CD4-positive, alpha-beta T cell treated with Interleukin-17A for 4 hours (primary cell): Measurements from ENCODE around the gene ASPRV1.
A peak's percentile ranks its signal among the peaks of the same experiment; 100 is the strongest.
"Not testable (repeated sequence)": the region's sequence is repeated elsewhere in the genome, so short reads cannot be mapped to it uniquely, and the experiment has no call there.

ENCODE experiments used
- DNase-seq: peaks from one replicate; pipeline ENCODE4 v3.0.0-alpha.2; 2020; ENCODE audit warnings: mixed read lengths

The ASPRV1 gene

GRCh38 chr2:69959425-69959824 is 2.0 kb downstream of the ASPRV1 start:
- DNase-seq: no peak

GRCh38 chr2:69958480-69958879 is 3.0 kb downstream of the ASPRV1 start:
- DNase-seq: no peak

- no peak for DNase-seq
These were observed 3.5 kb downstream of the ASPRV1 start for GRCh38 chr2:69957965-69958364.

GRCh38 chr2:69956475-69956979 is 4.9 kb downstream of the ASPRV1 start:
- DNase-seq: no peak

GRCh38 chr2:69955029-69955428 is 6.4 kb downstream of the ASPRV1 start:
- no peak for DNase-seq

GRCh38 chr2:69954084-69954483 is 7.3 kb downstream of the ASPRV1 start:
- no peak for DNase-seq

- no peak for DNase-seq
These were observed 8.9 kb downstream of the ASPRV1 start for GRCh38 chr2:69952336-69953115.

GRCh38 chr2:69950671-69951070 is 10.8 kb downstream of the ASPRV1 start:
- not testable (repeated sequence) for DNase-seq

GRCh38 chr2:69950241-69950640 is 11.2 kb downstream of the ASPRV1 start:
- DNase-seq: no peak

- DNase-seq: no peak
These were observed 12.3 kb downstream of the ASPRV1 start for GRCh38 chr2:69948963-69949645.

GRCh38 chr2:69948032-69948962 is 13.1 kb downstream of the ASPRV1 start:
- no peak for DNase-seq

GRCh38 chr2:69947325-69947931 is 14.0 kb downstream of the ASPRV1 start:
- no peak for DNase-seq

GRCh38 chr2:69946351-69947324 is 14.8 kb downstream of the ASPRV1 start:
- DNase-seq: peak; percentile 66

GRCh38 chr2:69945941-69946340 is 15.5 kb downstream of the ASPRV1 start:
- no peak for DNase-seq

GRCh38 chr2:69945441-69945840 is 16.0 kb downstream of the ASPRV1 start:
- DNase-seq: peak; percentile 42

- DNase-seq: no peak
These were observed 16.7 kb downstream of the ASPRV1 start for GRCh38 chr2:69944756-69945155.

- DNase-seq: no peak
These were observed 17.4 kb downstream of the ASPRV1 start for GRCh38 chr2:69943843-69944525.

- no peak for DNase-seq
These were observed 18.2 kb downstream of the ASPRV1 start for GRCh38 chr2:69943000-69943842.

GRCh38 chr2:69940691-69941090 is 20.7 kb downstream of the ASPRV1 start:
- DNase-seq: no peak

- DNase-seq: no peak
These were observed 21.7 kb downstream of the ASPRV1 start for GRCh38 chr2:69939722-69940121.
